Measurements from ENCODE around the gene TMEM179.

GRCh38 chr14:104588066-104588857 lies 16.3 kb downstream of the TMEM179 start:
- TF ChIP-seq JUNB (IDR thresholded peaks at IDR 0.05), result no peak
- no peak for TF ChIP-seq CTCF (IDR thresholded peaks at IDR 0.05 in 2 of 3, conservative IDR thresholded peaks at IDR 0.05 in 1 of 3; ENCODE audit: control insufficient read depth in 2 of 3, extremely low read depth in 1 of 3, insufficient read depth in 1 of 3, low read depth in 3 of 3, low read length in 3 of 3)
- TF ChIP-seq SMC3 (IDR thresholded peaks at IDR 0.05; ENCODE audit: borderline replicate concordance, low read length), result no peak
